ENCODE data around the gene ACTR1A.
A peak's percentile ranks its signal among the peaks of the same experiment; 100 is the strongest.
"Not testable (repeated sequence)": the region's sequence is repeated elsewhere in the genome, so short reads cannot be mapped to it uniquely, and the experiment has no call there.

The ACTR1A gene

GRCh38 chr10:102514487-102515311, 12.2 kb upstream of the ACTR1A start:
- DNase-seq (ENCODE audit: low read depth): no peak

- DNase-seq (ENCODE audit: low read depth): no peak
Observed at GRCh38 chr10:102511583-102512274, 9.2 kb upstream of the ACTR1A start.

GRCh38 chr10:102509387-102509786, 6.9 kb upstream of the ACTR1A start:
- DNase-seq (ENCODE audit: low read depth): no peak

- no peak for DNase-seq (ENCODE audit: low read depth)
Observed at GRCh38 chr10:102508506-102508905, 6.0 kb upstream of the ACTR1A start.

GRCh38 chr10:102507521-102507920, 5.0 kb upstream of the ACTR1A start:
- DNase-seq (ENCODE audit: low read depth): no peak

- DNase-seq (ENCODE audit: low read depth): no peak
Observed at GRCh38 chr10:102505462-102506115, 3.1 kb upstream of the ACTR1A start.

GRCh38 chr10:102504976-102505300, 2.4 kb upstream of the ACTR1A start:
- no peak for DNase-seq (ENCODE audit: low read depth)

- no peak for DNase-seq (ENCODE audit: low read depth)
Observed at GRCh38 chr10:102504179-102504975, 1.9 kb upstream of the ACTR1A start.

- DNase-seq (ENCODE audit: low read depth): peak; percentile 90
Observed at GRCh38 chr10:102503264-102504178, 1.0 kb upstream of the ACTR1A start, which contains the start of gene SUFU. TSS of gene SUFU (plus strand) at chr10:102503972. CDS start at chr10:102504153, 181 bp downstream.

- peak; percentile 81 for DNase-seq (ENCODE audit: low read depth)
Observed at GRCh38 chr10:102502029-102502336, 529 bp downstream of the ACTR1A start.

- no peak for DNase-seq (ENCODE audit: low read depth)
Observed at GRCh38 chr10:102501201-102502028, 1.1 kb downstream of the ACTR1A start.

- not testable (repeated sequence) for DNase-seq (ENCODE audit: low read depth)
Observed at GRCh38 chr10:102500686-102501085, 1.8 kb downstream of the ACTR1A start.

GRCh38 chr10:102499356-102499755, 3.2 kb downstream of the ACTR1A start:
- no peak for DNase-seq (ENCODE audit: low read depth)

GRCh38 chr10:102497545-102497944, 5.0 kb downstream of the ACTR1A start:
- DNase-seq (ENCODE audit: low read depth): no peak

- DNase-seq (ENCODE audit: low read depth): no peak
Observed at GRCh38 chr10:102493771-102494170, 8.7 kb downstream of the ACTR1A start.

GRCh38 chr10:102492983-102493382, 9.5 kb downstream of the ACTR1A start:
- no peak for DNase-seq (ENCODE audit: low read depth)

GRCh38 chr10:102492344-102492939, 10.1 kb downstream of the ACTR1A start:
- DNase-seq (ENCODE audit: low read depth): no peak

GRCh38 chr10:102491136-102491535, 11.4 kb downstream of the ACTR1A start:
- no peak for DNase-seq (ENCODE audit: low read depth)

GRCh38 chr10:102485093-102485784, 17.3 kb downstream of the ACTR1A start:
- no peak for DNase-seq (ENCODE audit: low read depth)
